ENCODE measurements around the gene MYCBPAP.

- TF ChIP-seq CTCF (IDR thresholded peaks at IDR 0.05) (no peak), POLR2A (IDR thresholded peaks at IDR 0.05) (no peak)
Measured at GRCh38 chr17:50532452-50533024, 24.3 kb downstream of the MYCBPAP start, which contains the start of gene EPN3.
